ENCODE measurements around the gene KRTAP20-3.

KRTAP20-3 gene

GRCh38 chr21:30684506-30684905 lies 41.8 kb downstream of the KRTAP20-3 start:
- no peak for DNase-seq (ENCODE audit: low read depth in 2 of 2)

- DNase-seq (ENCODE audit: low read depth in 2 of 2), result no peak
These were observed 47.2 kb downstream of the KRTAP20-3 start for GRCh38 chr21:30689822-30690221.

Measured in stimulated activated CD8-positive, alpha-beta memory T cell treated with anti-CD3 and anti-CD28 coated beads, Interleukin-7, amount 100 ng/mL, for 4 hours (primary cell).